Fibroblast of skin of right biceps (primary cell): Measurements from ENCODE around the gene SPTBN1.

ENCODE experiments used
- DNase-seq: peaks from one replicate; pipeline ENCODE4 v3.0.0-alpha.2; 2013

SPTBN1 gene

DNA sequence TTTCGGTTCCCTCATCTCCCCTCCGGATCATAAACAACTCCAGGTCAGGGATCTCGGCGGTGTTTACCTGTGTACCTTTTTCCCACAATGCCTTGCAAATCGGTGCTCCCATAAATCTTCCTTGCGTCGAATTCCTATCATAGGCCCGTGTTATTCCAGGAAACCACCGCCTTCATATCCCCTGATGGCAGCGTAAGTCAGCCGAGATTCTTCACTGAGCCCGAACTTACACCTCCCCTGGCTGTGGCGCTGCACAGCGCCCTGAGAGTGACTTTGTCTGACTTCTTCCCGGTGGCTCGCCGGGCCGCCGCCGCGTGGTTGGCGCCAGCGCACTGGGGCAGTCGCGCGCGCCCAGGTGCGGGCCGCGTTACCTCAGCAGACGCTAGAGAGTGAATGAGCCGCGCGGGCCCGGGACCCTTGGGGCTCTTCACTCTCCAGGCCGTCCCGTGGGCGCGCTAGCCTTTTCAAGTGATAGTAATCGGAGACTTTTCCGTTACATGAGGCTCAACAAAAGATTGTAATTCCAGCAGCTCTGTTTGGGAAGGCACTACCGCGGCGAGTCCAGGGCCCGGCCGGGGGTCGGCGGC is 101.6 kb downstream of the SPTBN1 start:
- peak; percentile 68 for DNase-seq

DNA sequence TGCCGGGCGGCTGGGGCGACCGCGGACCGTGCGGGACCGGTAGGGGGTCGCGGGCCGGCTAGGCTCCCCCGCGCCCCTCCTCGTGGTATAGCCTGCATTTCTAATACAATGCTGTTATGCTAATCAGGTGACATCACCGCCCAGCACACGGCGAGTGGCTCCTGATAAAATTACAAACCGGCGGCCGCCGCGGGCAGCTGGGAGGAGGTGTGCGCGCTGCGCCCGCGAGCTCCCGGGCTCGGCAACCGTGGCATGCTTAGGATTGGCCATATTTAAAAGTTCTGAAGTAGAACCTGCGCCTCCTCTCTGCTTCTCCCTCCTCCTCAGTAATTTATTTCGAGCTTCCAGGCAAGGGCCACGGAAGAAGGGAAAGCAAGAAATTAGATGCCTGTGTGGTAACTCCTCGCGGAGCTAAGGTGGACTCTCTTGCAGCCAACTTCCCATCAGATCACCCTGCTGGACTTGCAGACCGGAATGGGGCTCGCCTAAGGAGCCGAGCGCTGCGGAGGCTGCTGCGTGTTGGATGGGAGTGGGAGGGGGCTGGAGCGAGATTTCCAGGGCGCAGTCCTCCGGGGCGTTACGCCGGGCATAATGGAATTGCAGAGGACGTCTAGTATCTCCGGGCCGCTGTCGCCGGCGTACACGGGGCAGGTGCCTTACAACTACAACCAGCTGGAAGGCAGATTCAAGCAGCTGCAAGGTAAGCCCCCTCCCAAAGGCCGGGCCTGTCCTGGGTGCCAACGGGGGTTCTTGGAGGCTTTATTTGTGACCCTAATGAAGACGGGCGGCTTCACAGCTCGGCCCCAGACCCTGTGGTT is 102.3 kb downstream of the SPTBN1 start:
- peak; percentile 70 for DNase-seq

DNA sequence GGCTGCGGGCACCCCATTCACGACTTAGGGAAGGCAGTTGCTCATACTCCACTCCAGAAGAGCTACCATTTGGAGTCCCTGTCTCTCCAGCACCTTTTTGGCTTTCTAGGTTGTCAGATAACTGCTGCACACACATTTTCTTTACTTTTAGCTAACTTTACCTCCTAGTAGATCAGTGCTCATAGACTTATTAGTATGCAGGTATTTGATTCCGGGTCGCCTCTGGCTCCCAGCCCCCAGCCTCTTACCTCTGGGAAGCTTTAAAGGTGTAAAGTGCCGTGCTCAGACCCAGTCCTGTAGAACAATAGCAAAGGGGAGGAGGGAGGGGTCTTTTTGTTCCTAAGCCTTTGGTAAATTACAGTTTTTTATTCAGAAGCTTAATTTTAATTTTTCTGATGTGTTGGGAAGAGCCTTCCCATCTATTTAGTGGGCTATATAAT is 102.9 kb downstream of the SPTBN1 start:
- no peak for DNase-seq

DNA sequence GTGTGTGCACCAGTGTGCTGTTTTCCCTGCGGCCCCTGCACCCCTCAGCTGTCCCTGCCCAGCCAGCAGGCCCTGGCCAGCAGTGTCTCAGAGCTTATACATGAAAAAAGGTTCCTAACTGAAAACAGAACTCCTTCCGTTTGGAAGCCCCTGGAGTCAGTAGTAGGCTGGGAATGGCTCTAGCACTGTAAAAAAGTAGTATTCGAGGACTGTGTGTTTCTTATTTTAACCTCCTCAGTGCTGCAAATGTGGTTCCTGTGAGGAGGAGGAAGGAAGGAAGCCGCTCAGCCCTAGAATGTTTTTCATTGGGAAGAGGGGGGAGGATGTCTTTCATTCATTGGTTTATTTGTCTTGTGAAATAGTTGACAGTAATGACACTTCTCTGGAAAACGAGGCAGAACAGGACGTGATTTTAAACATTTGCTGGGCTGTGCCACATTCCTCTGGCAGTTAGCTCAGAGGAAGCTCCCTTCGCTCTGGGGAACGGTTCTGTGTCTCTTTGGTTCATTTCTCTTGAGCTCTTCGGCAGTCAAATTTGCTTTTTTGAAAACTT is 103.5 kb downstream of the SPTBN1 start:
- DNase-seq: peak; percentile 94

DNA sequence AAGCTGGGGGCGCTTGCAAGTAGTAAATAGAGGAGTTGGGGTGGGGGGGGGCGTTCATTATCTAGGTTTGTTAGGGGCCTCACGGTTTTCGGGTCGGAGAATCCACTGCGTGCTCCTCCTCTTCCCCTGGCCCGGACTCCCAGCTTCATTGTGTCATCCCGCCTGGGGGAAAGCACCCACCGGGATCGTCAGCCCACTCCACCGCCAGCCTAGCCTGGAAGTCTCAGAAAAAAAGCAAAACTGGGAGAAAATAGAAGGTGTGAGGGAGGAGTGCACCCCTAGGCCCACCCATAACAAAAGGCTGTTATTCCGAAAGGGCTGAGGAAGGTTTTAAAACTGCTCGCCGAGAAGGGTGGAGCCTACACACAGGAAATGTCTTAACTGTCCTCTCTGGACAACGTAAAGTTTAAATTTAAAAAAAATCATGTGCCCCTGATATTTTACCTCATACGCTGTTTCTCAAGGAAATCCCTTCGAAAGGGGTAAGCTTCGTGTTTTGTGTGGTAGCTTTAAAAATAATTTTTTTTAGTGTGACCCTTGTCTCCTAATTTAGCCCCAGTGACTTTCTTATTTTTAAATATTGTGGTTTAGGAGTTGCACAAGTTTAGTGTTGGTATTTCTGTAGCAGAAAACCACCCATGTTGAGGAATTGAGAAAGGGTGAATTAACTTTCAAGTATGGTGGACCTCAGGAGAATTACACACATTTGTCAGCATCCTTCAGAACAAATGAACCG is 104.2 kb downstream of the SPTBN1 start:
- peak; percentile 86 for DNase-seq

DNA sequence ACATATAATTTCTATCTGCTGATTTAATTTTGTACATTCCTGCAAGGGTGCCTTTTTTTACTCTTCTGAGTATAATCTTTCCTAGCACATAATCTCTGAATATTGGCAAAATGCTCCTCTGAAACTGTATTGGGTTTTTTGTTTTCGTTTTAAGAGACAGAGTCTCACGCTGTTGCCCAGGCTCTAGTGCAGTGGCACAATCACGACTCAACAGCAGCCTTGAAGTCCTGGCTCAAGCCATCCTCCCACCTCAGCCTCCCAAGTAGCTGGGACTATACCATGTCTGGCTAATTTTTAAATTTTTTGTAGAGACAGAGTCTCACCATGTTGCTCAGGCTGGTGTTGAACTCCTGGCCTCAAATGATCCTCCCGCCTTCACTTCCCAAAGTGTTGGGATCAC is 104.9 kb downstream of the SPTBN1 start:
- DNase-seq: no peak

DNA sequence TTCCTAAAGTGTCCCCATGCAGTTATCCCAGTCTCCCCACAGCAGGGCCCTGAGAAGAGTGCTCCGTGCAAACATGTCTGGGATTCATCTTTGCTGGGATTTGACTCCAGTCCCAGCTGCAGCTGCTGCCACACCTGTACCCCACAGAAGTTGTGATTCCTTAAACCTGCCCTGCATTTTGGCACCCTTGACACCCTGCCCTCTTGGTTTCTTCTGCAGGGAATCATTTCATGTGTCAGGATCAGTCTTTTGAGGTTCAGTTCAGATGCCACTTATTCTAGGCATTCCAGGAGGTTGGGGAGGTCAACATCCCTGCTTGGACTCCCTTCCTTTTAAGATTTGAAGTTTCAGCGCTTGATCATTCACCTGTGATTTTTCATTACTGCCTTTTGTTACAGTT is 108.3 kb downstream of the SPTBN1 start:
- DNase-seq: no peak

- no peak for DNase-seq
Measured at GRCh38 chr2:54565551-54565950, 109.4 kb downstream of the SPTBN1 start.

GRCh38 chr2:54566896-54567295 is 110.8 kb downstream of the SPTBN1 start:
- no peak for DNase-seq

DNA sequence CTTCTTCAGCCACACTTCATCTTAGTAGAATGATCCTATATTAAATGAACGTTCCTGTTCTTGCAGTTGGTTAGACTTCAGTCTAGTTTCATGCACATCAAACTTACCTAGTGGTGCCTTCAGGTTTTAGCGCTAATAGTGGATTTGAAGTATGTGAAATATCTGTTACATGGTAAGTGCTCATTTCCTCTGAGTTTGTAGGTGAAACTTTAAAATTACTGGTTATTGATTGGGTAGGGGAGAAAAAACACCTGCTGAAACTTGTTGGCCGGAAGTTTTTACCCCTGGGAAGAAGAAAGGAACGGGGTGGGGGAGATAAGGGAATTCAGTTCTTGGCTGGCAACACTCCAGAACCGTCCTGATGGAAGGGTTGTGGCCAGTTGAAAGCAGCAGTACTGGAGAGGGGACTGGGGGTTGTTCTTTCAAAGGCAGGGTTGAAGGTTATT is 112.8 kb downstream of the SPTBN1 start:
- no peak for DNase-seq

DNA sequence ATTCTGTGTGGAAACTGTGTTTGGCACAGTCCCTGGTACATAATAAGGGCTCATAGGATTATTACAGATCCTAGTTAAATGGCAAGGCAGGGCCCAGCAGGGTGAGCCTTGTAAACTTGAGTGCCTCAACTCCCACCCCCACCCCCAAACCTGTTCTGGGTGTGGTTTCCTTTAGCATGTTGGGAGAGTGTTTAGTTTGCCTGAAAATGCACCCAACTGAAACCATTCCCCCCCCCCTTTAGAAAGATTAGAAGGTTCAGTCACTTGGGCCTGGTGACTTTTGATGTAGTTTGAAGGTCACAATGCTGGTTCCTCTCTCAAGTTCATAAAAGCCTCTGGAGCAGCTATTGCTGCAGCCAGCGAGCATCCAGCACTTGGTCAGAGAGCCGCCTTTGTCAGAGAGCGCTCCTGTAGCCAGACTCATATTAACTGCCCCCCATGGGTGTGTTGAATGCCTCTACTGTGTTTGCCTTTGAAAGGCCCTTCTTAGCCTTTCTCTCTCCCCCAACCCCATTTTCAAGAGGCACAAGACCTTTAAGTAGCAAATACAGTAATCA is 113.7 kb downstream of the SPTBN1 start:
- DNase-seq: no peak

- DNase-seq: no peak
Measured at GRCh38 chr2:54570321-54570855, 114.3 kb downstream of the SPTBN1 start.

DNA sequence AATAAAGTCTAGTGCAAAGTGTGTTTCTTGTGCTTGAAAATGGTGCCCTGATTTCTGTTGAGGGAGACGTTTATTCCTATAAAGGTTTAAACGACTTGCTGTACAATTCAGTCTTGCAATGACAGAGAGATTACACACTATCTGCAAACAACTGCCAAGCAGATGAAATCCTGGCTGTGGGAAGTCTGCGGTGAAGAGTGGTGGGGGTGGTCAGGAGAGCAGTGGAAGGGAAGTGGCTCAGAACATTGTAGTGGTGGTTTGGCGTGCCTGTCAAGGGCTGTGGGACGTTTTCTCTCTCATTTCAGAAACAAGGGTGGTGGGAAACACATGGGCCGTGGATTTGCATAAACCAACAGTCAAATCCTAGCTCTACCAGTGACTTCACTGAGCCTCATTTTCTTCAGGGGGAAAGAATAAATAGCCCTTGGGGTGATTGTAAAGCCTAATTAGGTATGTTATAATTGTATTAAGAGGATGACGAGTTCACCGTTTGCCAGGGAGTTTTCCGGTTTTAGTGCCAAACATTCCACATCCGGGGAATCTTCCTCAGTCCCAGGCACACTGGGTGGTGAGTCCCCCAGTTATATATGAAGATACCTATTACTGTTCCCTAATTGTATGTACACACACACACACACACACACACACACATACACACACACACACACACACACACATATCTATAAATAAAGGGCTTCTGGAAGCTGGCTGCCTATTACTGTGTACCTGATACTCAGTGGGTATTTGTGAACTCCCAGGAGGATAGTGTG is 115.0 kb downstream of the SPTBN1 start:
- DNase-seq: peak; percentile 96

DNA sequence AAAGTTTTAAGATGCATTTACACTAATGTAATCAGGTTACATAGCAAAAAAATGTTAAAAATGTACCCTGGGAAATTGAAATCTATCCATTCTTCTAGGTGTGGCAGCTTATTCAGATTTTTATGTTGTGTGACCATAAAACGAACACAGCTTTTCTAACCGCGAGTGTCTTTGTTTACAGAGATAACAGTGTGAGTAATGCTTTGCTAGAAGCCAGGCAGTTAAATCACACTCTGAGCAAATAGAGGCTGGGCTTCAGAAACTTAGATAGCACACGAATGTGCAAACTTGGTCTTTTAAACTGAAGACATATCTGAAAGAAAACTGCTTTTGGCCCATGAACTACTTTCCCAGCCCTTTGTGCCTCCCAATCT is 116.1 kb downstream of the SPTBN1 start:
- DNase-seq: peak; percentile 96

DNA sequence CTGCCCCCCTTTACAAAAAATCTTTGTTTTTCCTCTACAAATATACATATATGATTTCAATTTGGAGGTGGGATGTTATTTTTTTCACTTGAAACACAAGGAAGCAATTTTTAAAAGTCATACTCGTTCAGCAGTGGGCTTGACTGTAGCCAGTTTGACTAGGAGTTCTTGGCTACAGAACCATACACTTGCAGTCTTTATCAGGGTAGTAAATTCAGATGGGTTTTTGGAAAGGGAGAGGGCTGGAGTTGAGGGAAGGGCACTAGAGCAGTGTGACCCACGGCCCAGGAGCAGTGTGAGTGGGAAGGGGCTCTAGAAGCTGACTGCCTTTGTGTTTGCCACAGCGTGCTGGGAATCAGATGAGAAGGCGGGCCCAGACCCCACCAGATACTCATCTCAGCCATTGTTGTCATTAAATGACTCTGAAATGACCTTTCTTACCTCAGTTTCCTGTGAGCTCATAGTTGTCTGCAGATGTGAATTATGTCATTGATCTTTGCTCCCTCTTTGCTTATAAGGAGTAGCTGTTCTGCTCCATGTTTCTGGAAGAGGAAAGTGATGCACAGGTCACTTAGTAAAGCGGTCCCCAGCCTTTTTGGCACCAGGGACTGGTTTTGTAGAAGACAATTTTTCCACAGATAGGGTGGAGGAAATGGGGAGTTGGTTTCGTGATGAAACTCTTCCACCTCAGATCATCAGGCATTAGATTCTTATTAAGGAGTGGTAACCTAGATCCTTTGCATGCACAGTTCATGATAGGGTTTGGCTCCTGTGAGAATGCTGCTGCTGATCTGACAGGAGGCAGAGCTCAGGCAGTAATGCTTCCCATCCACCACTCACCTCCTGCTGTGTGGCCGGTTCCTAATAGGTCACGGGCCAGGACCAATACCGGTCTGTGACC is 116.8 kb downstream of the SPTBN1 start:
- peak; percentile 72 for DNase-seq

DNA sequence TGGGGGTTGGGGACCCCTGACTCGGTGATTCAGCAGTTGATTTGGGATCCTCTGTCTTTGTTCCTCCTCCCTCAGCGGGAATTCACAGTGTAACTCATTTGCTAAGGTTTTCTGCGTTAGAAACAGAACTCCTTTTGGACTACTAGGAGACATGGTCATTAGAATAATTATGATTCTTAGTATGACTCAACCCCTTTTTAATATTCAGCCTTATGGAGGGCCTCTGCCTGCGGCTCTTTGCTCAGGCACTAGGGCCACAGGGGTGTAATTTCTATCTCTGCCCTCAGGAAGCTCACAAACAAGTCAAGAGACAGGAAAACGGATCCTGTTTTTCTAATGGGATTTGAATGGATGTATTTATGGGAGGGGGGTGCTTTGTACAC is 117.4 kb downstream of the SPTBN1 start:
- DNase-seq: no peak

GRCh38 chr2:54574107-54574859 is 118.2 kb downstream of the SPTBN1 start:
- DNase-seq: no peak

DNA sequence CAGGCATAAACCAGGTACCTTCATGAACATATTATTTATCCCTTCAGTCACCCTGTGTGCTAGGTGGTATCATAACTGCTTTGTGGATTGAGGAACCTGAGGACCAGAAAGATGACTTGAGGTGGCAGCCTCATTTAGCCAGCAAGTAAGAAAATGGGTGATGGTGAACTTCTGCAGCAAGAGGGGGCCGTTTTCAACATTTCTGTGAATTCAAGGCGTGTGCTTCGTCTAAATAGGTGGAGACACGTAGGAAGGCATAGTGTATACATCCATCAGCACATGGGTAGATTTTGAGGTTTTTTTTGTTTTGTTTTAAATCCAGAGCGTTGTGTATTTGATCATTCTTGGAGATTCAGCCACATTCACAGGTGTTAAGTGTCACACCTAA is 118.7 kb downstream of the SPTBN1 start:
- no peak for DNase-seq

DNA sequence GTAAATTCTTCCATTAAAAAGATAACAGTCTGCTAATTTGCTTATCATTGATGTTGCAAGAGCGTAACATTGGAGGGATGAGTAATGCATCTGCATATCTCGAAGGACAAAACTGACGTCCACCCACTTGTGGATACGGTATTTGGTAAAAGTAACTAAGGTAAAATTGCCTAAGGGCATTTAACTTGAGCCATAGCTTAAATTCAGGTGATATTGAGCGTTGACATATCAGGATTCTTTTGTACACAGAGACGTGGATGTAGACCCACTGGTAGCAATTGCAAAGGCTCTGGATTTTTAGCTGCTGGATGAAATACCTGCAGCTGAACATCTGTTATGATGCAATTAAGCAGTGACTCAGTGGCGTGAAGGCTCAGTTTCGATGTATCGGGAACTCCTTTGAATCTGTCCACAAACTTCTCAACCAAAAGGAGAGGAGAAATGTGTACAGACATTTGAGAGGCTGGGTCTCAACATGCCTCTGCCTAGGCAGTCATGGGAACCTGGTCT is 119.3 kb downstream of the SPTBN1 start:
- no peak for DNase-seq

- no peak for DNase-seq
Measured at GRCh38 chr2:54577035-54577434, 120.9 kb downstream of the SPTBN1 start.
